GM19239 (cell line): Measurements from ENCODE around the gene GMPR2.

Experiments used
- DNase-seq: peaks from one replicate; pipeline ENCODE4 v3.0.0; 2011; ENCODE audit warnings: low spot score; ENCODE audit not compliant: insufficient read length
- FAIRE-seq: peaks from 2 replicates; lab custom pipeline; 2011; peaks lifted over from hg19 to GRCh38; lab: Jason Lieb, UNC

Gene GMPR2

DNA sequence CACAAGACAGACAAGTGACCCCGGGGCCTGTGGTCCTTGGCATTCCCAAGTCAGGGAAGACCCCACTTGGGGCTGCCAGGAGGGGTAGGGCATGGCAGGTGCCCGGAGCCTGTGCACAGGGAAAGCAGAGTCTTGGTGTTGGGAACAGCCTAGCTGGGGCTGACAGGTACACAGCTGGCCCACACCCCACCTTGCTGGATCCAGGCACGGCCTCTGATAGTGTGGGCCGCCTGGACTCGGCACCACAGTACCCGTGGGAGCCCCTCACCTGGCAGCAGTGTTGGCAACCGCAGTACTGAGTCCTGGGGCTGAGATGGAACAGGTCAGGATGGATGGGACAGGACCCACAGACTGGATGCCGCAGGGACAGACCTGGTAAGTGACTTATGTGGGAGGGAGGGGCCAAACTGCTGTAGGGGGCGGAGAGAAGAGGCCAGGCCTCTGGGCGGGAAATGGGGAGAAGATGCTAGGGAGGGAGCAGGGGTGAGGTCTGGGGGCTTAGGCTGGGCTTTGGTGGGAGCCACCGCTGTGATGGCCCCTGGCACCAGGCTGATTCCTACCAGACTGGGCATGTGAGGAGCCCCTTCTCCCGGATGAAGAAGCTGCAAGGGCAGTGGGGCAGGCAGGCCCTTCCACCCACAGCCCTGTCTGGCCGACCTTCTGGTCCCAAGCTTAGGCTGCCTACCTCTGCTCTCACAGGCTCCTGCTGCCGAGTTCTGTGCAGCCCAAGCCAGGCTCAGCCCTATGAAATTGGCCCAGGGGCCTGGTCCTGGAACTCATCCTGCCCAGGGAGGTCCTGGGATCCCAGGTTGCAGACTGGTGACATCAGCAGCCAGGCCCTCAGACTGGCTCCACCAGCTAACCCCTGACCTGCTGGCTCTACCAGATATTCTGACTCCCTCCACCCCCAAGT is 30.3 kb downstream of the GMPR2 start, which contains the start of gene TGM1:
Gene TGM1, minus strand, starts transcription at position 357 of the 913 bp plus-strand sequence. CDS start 825 bp downstream, outside the sequence.
- FAIRE-seq (no peak), DNase-seq (no peak)

DNA sequence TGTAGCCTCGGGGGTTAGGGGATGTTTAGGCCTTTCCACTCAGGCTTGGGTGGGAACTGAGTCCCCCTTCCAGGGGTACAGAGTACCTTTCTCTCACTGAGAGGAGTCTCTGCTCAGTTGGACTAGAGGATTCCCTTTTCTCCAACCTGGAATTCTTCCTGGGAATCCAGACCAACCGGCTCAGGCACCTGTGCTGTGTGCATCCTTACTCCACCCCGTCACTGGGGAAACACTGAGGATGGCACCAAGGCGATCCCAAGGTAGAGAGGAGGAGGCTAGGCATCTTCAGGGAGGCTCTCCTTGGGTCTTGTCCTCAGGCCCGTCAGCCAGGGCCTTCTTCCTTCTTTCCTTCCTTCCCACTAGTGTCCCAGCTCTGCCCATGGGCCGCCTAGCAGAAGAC is 31.1 kb downstream of the GMPR2 start:
- FAIRE-seq (no peak), DNase-seq (no peak)

DNA sequence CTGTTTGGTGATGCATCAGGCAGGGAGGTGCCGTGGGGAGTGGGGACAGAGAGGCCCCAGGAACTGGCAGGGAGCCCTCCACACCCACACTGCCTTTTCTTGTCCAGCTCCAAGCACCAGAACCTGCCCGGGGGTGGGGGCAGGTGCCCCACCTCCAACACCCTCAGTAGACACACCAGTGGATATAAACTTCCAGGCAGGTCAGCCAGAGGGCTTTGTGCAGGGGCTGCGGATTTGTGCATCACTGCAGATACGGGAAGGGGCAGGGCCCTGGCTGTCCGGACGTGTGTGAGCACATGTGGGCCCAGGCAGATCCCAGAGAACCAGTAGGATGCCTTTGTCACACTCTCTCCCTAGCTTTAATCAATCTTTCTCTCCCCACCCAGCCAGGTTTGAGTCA is 31.6 kb downstream of the GMPR2 start:
- FAIRE-seq (no peak), DNase-seq (no peak)

DNA sequence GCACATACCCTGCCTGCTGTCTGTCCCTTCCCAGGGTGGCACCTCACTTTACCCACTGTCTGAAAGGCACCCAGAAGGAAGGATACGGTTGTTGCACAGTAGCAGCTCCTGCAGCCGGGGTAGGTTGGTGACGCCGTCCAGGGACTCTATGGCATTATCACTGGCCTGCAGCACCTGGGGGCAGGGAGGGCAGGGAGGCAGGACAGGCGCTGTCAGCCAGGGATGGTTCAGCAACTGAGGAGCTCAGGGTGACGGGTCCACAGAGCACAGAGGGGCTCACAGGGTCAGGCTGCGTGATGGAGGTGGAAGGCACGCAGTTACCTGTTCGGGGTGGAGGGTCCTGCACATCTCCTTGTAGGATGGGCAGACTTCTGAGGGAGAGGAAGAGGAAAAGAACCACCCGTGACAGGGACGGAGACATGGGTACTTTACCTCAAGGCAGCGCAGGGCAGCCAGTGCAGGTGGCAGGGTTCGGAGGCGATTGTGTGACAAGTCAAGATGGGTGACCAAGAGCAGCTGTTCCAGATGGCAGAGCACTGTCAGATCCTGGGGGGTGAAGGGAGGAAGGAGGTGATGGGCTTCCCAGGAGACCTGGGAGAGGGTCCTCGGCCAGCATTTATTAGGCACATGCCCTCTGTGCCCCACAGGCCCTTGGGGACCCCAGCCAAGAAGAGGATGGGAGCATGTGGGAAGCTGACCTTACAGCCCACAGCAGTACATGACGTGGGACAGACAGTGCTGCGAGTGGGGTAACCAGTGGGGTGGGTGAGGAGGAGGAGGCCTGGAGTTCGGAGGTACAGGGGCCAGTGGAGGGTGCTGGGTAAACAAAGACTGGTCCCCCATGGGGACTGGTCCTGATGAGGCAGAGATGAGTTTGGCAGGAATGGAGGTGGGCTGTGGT is 33.9 kb downstream of the GMPR2 start:
- FAIRE-seq: no peak
- no peak for DNase-seq

DNA sequence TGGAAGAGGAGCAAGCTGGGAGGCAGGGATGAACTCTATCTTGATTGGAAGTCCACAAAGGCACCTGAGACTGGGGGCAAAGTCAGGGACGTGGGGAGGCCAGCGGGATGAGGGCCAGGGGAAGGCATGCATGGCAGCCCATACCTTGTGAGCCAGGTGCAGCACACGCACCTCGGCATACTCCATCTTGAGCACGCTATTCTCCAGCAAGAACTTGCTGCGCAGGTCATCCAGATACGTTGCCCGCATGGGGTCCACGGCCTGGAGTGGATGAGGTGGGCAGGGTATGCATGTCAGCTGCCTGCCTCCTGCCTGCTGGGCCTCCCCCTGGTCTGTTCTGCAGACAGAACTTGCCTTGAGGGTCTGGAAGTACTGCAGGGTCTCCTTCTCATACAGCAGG is 34.8 kb downstream of the GMPR2 start:
- FAIRE-seq (no peak), DNase-seq (no peak)

DNA sequence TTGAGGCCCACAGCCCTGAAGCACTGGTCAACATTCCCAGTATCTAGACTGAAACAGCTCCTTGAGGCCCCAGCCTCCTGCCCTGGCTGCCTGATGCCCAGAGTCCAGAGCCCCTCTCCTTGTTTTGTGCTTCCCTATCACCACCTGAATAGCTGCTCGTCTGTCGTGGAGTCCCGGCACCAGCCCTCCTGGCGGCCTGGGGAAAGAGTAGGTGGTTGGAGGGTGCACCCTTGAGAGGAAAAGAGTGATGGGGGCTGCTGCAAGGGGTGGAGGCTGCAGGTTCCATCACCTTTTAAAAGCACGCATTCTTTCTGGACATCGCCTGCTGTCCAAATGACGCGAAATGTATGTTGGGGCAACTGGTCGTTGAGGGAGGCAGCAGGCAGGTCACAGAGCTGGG is 35.5 kb downstream of the GMPR2 start:
- FAIRE-seq (no peak), DNase-seq (no peak)

DNA sequence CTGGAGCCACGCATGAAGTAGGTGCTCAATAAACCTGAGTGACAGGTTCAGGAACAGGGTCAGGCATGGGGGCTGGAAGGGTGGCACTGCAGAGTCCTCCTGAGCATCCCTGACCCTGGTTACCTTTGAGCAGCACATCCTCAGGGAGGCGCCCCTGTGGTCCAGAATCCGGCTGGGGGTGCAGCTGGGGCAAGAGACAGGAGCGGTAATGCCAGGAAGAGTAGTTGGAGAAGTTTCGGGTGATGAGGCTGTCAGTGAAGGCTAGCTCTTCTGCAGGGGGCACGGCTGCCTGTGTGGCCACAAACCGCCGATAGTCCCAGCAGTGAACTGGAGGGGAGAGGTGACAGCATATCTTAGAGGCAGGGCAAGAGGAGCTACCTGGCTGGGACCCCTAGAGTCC is 36.6 kb downstream of the GMPR2 start:
- FAIRE-seq: no peak
- DNase-seq: no peak

DNA sequence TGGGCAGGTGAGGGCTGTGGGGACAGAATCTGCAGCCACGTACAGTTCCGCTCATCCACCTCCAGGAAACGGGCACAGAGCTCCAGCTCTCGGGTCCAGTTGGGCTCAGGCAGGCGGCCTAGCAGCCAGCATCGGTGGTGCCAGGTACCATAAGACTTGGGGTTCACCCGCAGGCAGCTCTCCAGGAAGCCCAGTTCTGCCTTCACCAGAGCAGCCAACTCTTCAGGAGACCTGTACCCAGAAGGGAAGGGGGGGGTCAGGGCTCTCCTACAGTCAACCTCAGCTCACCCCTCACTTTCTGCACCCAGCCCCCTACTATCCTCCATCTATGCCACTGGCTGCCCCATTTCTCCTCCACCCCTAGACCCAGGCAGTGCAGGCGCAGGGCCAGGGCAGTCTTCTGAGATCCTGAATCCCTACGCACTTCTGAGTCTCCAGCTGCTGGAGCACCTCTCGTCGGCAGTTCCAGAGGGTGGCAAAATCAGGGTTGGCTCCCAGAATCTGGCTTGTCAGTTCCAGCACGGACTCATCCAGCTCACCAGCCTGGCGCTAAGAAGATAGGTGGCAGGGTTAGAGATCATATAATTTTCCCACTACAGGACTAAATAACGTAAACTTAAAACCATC is 37.3 kb downstream of the GMPR2 start:
- FAIRE-seq (no peak), DNase-seq (no peak)

DNA sequence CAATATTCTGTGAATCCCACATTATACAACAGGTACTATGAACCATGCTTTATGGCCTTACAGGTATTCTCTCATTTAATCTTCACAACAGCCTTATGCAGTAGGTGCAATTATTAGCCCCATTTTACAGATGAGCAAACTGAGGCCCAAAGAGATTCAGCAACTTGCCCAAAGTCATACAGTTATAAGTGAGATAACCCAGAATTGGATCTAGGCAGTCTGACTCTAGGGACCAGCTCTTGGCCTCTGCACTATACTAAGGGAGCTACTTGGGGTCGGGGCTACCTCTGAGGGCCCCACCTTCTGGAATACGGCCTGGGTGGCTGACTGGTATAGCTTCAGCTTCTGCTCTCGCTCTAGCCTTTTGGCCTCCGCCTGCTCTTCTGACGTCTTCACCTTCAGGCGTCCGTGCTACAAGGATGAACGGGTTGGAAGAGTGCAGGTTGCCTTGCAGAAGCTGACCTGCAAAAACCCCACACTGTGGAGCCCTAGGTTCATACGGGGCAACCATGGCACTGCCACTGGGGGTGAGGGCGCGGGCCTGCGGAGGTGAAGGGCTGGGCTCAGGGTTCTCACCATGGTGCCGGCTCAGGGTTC is 37.9 kb downstream of the GMPR2 start:
- no peak for FAIRE-seq
- DNase-seq: no peak

DNA sequence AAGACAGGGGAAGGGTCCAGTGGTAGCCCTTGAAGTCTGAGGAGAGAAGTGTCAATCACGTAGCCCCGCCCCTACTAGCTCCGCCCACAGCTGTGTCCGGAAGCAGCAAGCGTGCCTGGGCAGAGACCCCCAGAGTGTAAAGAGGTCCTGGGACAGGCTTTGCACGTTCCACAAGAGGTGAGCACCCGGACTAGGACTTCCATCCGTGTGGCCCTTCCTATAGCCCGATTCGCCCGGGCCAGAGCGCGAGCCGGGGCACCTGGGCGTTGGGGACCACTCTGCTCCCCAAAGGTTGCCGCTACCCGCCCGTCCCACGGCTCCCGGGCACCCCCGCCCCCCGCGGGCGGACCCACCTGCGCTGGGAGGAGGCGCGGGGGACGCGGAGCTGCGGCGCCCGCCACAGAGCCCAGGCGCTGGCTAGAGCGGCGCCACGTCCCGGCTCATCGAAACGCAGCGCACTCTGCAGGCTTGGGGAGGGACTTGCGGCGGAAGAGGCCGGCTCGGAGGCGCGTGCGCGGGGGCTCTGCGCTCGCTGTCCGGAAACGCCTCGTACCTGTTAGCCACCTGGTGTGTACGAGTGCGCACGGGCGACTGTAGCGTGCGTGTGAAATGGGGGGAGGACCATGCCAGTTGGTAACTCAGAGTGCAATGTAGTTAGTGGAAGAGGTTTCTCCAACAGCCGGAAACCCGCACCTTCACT is 38.6 kb downstream of the GMPR2 start, which contains the start of gene RABGGTA:
Gene RABGGTA, minus strand, starts transcription at position 464 of the 700 bp plus-strand sequence. CDS start 482 bp downstream, outside the sequence.
- peak; percentile 82 for FAIRE-seq
- peak; percentile 91 for DNase-seq

DNA sequence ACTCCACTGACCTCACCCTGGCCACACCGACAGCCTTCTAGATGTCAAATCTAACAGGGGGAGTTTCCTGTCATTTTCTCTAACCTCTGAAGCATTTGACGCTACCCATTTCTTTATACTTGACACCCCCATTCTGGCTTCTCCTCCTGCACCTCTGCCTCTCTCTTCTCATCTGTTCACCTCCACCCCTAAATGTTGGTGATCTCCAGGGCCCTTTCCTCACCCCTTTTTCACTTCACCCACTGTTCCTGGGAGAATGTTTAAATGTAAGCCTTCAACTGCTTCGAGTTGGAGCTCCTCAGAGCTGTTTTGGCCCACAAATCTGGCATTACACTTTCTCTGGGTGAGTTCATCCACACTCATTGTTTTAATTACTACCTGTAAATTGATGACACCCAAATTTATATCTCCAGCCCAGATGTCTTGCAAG is 39.1 kb downstream of the GMPR2 start:
- no peak for DNase-seq
- FAIRE-seq: no peak

DNA sequence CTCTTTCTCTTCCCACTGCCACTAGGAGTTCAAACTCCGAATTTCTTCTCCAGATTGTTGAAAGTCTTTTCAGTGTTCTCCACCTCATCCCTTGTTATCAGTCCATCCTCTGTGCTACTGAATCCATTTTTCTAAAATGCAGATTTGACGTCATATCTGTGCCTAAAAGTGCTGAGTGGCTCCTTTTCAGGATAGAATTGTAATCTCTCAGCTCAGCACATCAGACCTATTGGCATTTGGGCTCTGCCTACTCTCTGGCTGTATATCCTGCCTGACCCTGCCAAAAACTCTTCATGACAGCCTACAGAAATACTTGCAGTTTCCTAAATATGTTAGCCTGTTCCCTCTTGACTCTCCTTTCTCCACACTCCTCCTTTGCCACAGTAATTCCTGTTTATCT is 39.7 kb downstream of the GMPR2 start:
- FAIRE-seq: no peak
- no peak for DNase-seq

DNA sequence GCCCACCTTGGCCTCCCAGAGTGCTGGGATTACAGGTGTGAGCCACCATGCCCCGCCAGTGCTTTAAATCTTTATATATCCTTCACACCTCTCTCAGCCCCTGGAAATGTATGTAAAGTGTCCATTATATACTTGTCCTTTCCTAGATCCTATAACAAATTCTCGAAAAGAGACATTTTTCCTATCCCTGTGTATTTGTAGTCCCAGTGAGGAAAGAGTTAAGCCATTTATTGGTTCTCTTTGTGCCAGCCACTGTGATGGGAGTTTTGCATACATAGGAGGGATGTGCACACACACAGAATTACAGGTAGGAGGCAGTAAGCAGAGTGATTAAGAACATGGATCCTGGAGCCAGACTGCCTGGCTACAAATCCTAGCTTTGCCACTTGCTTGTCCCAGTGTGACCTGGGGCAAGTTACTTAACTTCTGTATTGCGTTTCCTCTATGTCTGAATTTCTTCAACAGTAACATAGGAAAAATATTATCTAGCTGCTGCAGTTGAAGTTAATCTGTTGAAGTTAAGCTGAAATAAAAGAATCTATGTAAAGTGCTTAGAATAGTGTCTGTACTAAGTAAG is 40.8 kb downstream of the GMPR2 start:
- no peak for FAIRE-seq

DNA sequence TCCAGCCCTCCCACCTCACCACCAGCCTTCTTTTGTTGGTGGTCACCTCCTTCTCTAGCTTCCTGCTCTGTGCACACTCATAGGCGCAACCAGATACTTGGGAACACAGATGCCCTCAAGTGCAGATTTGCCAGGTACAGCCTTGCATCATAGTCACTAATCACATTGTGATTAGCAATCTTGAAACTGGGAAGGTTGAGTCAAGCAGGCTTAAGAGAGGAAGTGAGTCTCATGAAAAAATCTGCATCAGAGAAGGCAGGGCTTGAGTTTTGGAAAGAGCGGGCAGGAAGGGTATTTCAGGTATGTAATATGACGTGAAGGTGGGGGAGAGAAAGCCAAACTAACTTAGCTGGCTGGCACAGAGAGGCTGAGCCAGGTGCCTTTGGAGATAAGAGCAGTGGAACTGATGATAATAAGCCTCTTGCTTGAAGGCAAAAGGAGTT is 41.4 kb downstream of the GMPR2 start:
- DNase-seq: peak; percentile 60
- peak; percentile 96 for FAIRE-seq

More for the DNA sequence above, 40.8 kb downstream of the GMPR2 start:
- DNase-seq: no peak

DNA sequence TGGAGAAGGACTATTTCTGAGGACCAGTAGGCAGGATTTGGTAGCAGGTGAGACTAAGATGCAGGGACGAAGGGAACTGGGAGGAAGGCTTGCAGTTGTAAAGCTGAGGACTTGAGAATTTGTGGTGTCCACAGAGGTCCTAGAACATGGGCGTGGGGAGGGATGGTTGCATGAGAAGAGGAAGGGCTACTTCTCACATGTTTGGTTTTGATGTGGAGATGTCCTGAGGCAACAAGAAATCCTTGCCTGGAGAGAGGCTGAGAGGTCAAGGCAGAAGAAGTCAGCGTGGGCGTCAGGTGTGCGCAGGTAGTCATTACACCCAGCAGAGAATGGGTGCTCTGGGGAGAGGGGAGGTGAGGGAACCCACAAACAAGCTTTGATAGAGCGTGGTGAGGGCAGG is 44.3 kb downstream of the GMPR2 start:
- no peak for FAIRE-seq
- no peak for DNase-seq

DNA sequence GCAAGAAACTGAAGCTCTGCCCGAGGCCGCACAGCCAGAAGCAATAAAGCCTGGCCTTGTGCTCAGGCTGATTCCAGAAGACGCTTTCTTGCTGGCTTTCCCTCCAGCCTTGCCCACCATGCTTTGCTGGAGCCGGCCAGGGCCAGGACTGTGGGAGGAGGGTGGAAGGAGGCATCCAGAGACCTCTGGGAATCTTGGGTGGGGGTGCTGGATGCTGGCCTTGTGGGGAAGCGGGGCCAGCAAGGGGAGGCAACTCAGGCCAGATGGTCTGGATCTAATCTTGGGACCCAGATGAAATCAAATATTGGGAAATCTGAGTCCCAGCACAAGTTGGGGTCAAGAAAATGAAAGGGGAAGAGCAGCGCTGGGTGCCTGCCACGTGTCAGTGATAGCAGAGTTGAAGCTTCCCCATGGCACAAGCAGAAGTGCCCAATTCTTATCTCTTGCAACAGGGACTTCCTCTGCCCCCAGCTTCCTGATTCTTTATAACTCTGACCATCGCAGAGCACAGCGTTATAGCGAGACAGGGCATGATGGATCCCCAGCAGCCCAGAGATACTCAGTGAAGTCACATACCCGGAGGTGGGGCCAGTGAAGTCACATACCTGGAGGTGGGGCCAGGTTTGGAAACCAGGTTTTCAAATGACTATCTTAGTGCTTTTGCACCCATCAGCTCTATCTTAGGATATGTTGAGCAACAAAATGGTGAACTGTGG is 45.0 kb downstream of the GMPR2 start:
- DNase-seq (no peak), FAIRE-seq (no peak)

DNA sequence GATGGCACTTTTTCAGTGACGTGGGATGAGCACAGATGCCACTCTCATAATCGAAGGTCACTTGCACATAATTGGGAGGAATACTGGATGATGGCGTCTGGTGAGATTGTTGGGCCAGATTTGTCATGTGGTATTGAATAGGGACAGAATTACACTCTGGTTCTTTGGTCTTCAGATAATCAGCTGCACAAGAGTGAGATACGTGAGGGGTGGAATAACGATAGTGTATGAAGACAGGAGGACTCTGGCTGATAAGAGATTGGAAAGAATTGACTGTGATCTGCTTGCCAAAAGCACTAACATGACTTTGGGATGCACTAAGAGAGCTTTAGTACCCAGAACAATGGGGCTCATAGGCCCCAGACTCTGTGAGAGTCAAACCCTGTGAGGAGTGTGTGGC is 45.7 kb downstream of the GMPR2 start:
- DNase-seq (no peak), FAIRE-seq (no peak)
